ENCODE data around the gene RALGPS2. TPM values are rescaled to one million over a fixed set of nuclear protein-coding genes. Genes with fewer than 3 reads are reported as not detected.

RALGPS2 gene
- total RNA-seq, 1 experiment from 2014 or later = 19.3 TPM

- H3K27me3 ChIP-seq (ENCODE audit: low read length) = no peaks in the 10 kb centered on the region
- no peaks in the 10 kb centered on the region for H3F3A ChIP-seq (ENCODE audit: low read length, unreplicated experiment)
- ChIA-PET CTCF (interaction anchor here (0.8 kb wide), 1 partner anchor 49 kb away, joined by 4 read pairs; no protein-coding TSS in a partner anchor), POLR2A (ENCODE audit: unreplicated experiment) (no interaction called here)
- no peaks in the 10 kb centered on the region for H3K79me2 ChIP-seq (ENCODE audit: low read length)
- DNase-seq = no peak
- H3K9me2 ChIP-seq (replicated peaks; ENCODE audit: low read length) = no peaks in the 10 kb centered on the region
- no peak for TF ChIP-seq EZH2phosphoT487 (IDR thresholded peaks at IDR 0.05; ENCODE audit: borderline replicate concordance, low read length)
- H3K4me2 ChIP-seq (ENCODE audit: low read length) = no peak overlapping the region
- H4K20me1 ChIP-seq (ENCODE audit: low read length) = no peaks in the 10 kb centered on the region
- H3K36me3 ChIP-seq (ENCODE audit: low read depth, low read length) = no peaks in the 10 kb centered on the region
- H3K4me1 ChIP-seq (ENCODE audit: insufficient read depth, low read length) = no peaks in the 10 kb centered on the region
- ATAC-seq = no peak
- no TSS peak for BruUV-seq (replicated peaks)
- no peak overlapping the region for H3K9ac ChIP-seq (ENCODE audit: low read length)
- H2AFZ ChIP-seq (ENCODE audit: low read length) = no peak overlapping the region
- no peak overlapping the region for H3K4me3 ChIP-seq (ENCODE audit: low read length)
- no peak overlapping the region for H3K27ac ChIP-seq (ENCODE audit: low read length)
- H3K9me3 ChIP-seq (ENCODE audit: low read length) = no peaks in the 10 kb centered on the region
- intact Hi-C loops (cut with micrococcal nuclease) = no loop called here
These were observed 229.3 kb downstream of the RALGPS2 start for GRCh38 chr1:178954325-178954690.

- Histone ChIP-seq H3K4me3 (ENCODE audit: low read length) (no peak overlapping the region), H3K9me2 (replicated peaks; ENCODE audit: low read length) (no peaks in the 10 kb centered on the region), H3K79me2 (ENCODE audit: low read length) (no peaks in the 10 kb centered on the region), H3K27me3 (ENCODE audit: low read length) (no peaks in the 10 kb centered on the region), H3K27ac (ENCODE audit: low read length) (no peak overlapping the region), H3K36me3 (ENCODE audit: low read depth, low read length) (no peaks in the 10 kb centered on the region), H4K20me1 (ENCODE audit: low read length) (no peaks in the 10 kb centered on the region), H3K4me1 (ENCODE audit: insufficient read depth, low read length) (no peaks in the 10 kb centered on the region), H3F3A (ENCODE audit: low read length, unreplicated experiment) (no peaks in the 10 kb centered on the region), H2AFZ (ENCODE audit: low read length) (no peak overlapping the region), H3K9ac (ENCODE audit: low read length) (no peak overlapping the region), H3K9me3 (ENCODE audit: low read length) (no peaks in the 10 kb centered on the region), H3K4me2 (ENCODE audit: low read length) (no peak overlapping the region)
- DNase-seq (no peak), ATAC-seq (no peak)
- POLR2A ChIA-PET (ENCODE audit: unreplicated experiment) = no interaction called here
- BruUV-seq (replicated peaks) = no TSS peak
- intact Hi-C loops (cut with micrococcal nuclease) = no loop called here
- CTCF ChIA-PET = no interaction called here
- TF ChIP-seq EZH2phosphoT487 (IDR thresholded peaks at IDR 0.05; ENCODE audit: borderline replicate concordance, low read length) = no peak
- TF ChIP-seq CTCF (conservative IDR thresholded peaks at IDR 0.05; ENCODE audit: low read depth, low read length) = no peak
- TF ChIP-seq EZH2 (IDR thresholded peaks at IDR 0.05; ENCODE audit: low read length, unreplicated experiment) = no peak
These were observed 229.9 kb downstream of the RALGPS2 start for GRCh38 chr1:178954937-178955336.

- H3K27ac ChIP-seq (ENCODE audit: low read length) = no peak overlapping the region
- H3K9me3 ChIP-seq (ENCODE audit: low read length) = no peaks in the 10 kb centered on the region
- no peaks in the 10 kb centered on the region for H4K20me1 ChIP-seq (ENCODE audit: low read length)
- H3K9ac ChIP-seq (ENCODE audit: low read length) = no peak overlapping the region
- DNase-seq (no peak), ATAC-seq (no peak)
- H3K4me3 ChIP-seq (ENCODE audit: low read length) = no peak overlapping the region
- TF ChIP-seq CTCF (conservative IDR thresholded peaks at IDR 0.05; ENCODE audit: low read depth, low read length) = no peak
- no peak for TF ChIP-seq EZH2 (IDR thresholded peaks at IDR 0.05; ENCODE audit: low read length, unreplicated experiment)
- no peak for TF ChIP-seq EZH2phosphoT487 (IDR thresholded peaks at IDR 0.05; ENCODE audit: borderline replicate concordance, low read length)
- ChIA-PET CTCF (no interaction called here), POLR2A (ENCODE audit: unreplicated experiment) (no interaction called here)
- no peak overlapping the region for H3K4me2 ChIP-seq (ENCODE audit: low read length)
- H3K9me2 ChIP-seq (replicated peaks; ENCODE audit: low read length) = no peaks in the 10 kb centered on the region
- no TSS peak for BruUV-seq (replicated peaks)
- H3K27me3 ChIP-seq (ENCODE audit: low read length) = no peaks in the 10 kb centered on the region
- no peaks in the 10 kb centered on the region for H3F3A ChIP-seq (ENCODE audit: low read length, unreplicated experiment)
- no peaks in the 10 kb centered on the region for H3K4me1 ChIP-seq (ENCODE audit: insufficient read depth, low read length)
- H2AFZ ChIP-seq (ENCODE audit: low read length) = no peak overlapping the region
- no peaks in the 10 kb centered on the region for H3K36me3 ChIP-seq (ENCODE audit: low read depth, low read length)
- intact Hi-C loops (cut with micrococcal nuclease) = no loop called here
- no peaks in the 10 kb centered on the region for H3K79me2 ChIP-seq (ENCODE audit: low read length)
These were observed 230.4 kb downstream of the RALGPS2 start for GRCh38 chr1:178955391-178955954.

Measured in PC-3 (cell line).